HEK293 (cell line): ENCODE measurements around the gene FUOM.

ENCODE experiments used
- FEZF1 ChIP-seq: fragments of 450-650 bp; formaldehyde crosslinking; IDR thresholded peaks from 2 replicates; pipeline ENCODE4 v1.5.1; 2016; ENCODE audit warnings: missing biosample characterization, missing genetic modification characterization
- GFI1B ChIP-seq: fragments of 450-650 bp; formaldehyde crosslinking; IDR thresholded peaks from 2 replicates; pipeline ENCODE4 v1.5.1; 2016; ENCODE audit warnings: missing biosample characterization, missing genetic modification characterization
- GLI4 ChIP-seq: fragments of 450-650 bp; formaldehyde crosslinking; IDR thresholded peaks from 2 replicates; pipeline ENCODE4 v1.5.1; 2016; ENCODE audit warnings: missing biosample characterization, missing genetic modification characterization
- PRDM10 ChIP-seq: fragments of 450-650 bp; formaldehyde crosslinking; IDR thresholded peaks from 2 replicates; pipeline ENCODE4 v1.5.1; 2016; ENCODE audit warnings: missing biosample characterization, missing genetic modification characterization
- PRDM2 ChIP-seq: fragments of 450-650 bp; formaldehyde crosslinking; IDR thresholded peaks from 2 replicates; pipeline ENCODE4 v1.5.1; 2016; ENCODE audit warnings: missing biosample characterization, missing genetic modification characterization, borderline replicate concordance
- SP3 ChIP-seq: fragments of 450-650 bp; formaldehyde crosslinking; IDR thresholded peaks from 2 replicates; pipeline ENCODE4 v1.5.1; 2016; ENCODE audit warnings: missing biosample characterization, missing genetic modification characterization
- TCF7L2 ChIP-seq: IDR thresholded peaks from 2 replicates; pipeline ENCODE4 v1.6.1; 2011; ENCODE audit warnings: low read depth, mild to moderate bottlenecking, inconsistent platforms, low read length, moderate library complexity, borderline replicate concordance
- YY1 ChIP-seq: fragments of 450-650 bp; formaldehyde crosslinking; IDR thresholded peaks from 2 replicates; pipeline ENCODE4 v1.5.1; 2018; ENCODE audit warnings: missing biosample characterization, missing genetic modification characterization
- ZNF148 ChIP-seq: fragments of 450-650 bp; formaldehyde crosslinking; IDR thresholded peaks from 2 replicates; pipeline ENCODE4 v1.5.0; 2017; ENCODE audit warnings: missing biosample characterization, missing genetic modification characterization, borderline replicate concordance
- ZNF174 ChIP-seq: fragments of 450-650 bp; formaldehyde crosslinking; IDR thresholded peaks from 2 replicates; pipeline ENCODE4 v1.5.0; 2017; ENCODE audit warnings: missing biosample characterization, mild to moderate bottlenecking, missing genetic modification characterization
- ZNF202 ChIP-seq: fragments of 450-650 bp; formaldehyde crosslinking; IDR thresholded peaks from 2 replicates; pipeline ENCODE4 v1.5.1; 2016; ENCODE audit warnings: missing biosample characterization, missing genetic modification characterization, borderline replicate concordance
- ZNF324 ChIP-seq: fragments of 450-650 bp; formaldehyde crosslinking; IDR thresholded peaks from 2 replicates; pipeline ENCODE4 v1.5.1; 2016; ENCODE audit warnings: missing biosample characterization, missing genetic modification characterization
- ZNF391 ChIP-seq: fragments of 450-650 bp; formaldehyde crosslinking; IDR thresholded peaks from 2 replicates; pipeline ENCODE4 v1.5.1; 2016; ENCODE audit warnings: low read depth, missing biosample characterization, missing genetic modification characterization, borderline replicate concordance
- ZNF48 ChIP-seq: fragments of 450-650 bp; formaldehyde crosslinking; IDR thresholded peaks from 2 replicates; pipeline ENCODE4 v1.5.1; 2016; ENCODE audit warnings: missing biosample characterization, missing genetic modification characterization
- ZNF510 ChIP-seq: fragments of 450-650 bp; formaldehyde crosslinking; IDR thresholded peaks from 2 replicates; pipeline ENCODE4 v1.5.1; 2018; ENCODE audit warnings: mild to moderate bottlenecking, missing genetic modification characterization, missing biosample characterization; ENCODE audit not compliant: insufficient replicate concordance
- ZNF548 ChIP-seq: fragments of 450-650 bp; formaldehyde crosslinking; IDR thresholded peaks from 2 replicates; pipeline ENCODE4 v1.5.1; 2016; ENCODE audit warnings: missing biosample characterization, missing genetic modification characterization
- ZNF585B ChIP-seq: fragments of 450-650 bp; formaldehyde crosslinking; IDR thresholded peaks from 2 replicates; pipeline ENCODE4 v1.5.1; 2016; ENCODE audit warnings: missing biosample characterization, missing genetic modification characterization
- ZNF660 ChIP-seq: fragments of 450-650 bp; IDR thresholded peaks from 2 replicates; pipeline ENCODE4 v1.5.1; 2018; ENCODE audit warnings: missing biosample characterization, mild to moderate bottlenecking, missing genetic modification characterization
- ZNF664 ChIP-seq: fragments of 450-650 bp; formaldehyde crosslinking; IDR thresholded peaks from 2 replicates; pipeline ENCODE4 v1.5.1; 2016; ENCODE audit warnings: missing biosample characterization, missing genetic modification characterization
- ZNF776 ChIP-seq: fragments of 450-650 bp; formaldehyde crosslinking; IDR thresholded peaks from 2 replicates; pipeline ENCODE4 v1.5.0; 2017; ENCODE audit warnings: missing biosample characterization, missing genetic modification characterization, borderline replicate concordance
- ZNF785 ChIP-seq: fragments of 450-650 bp; formaldehyde crosslinking; IDR thresholded peaks from 2 replicates; pipeline ENCODE4 v1.5.1; 2016; ENCODE audit warnings: missing biosample characterization, missing genetic modification characterization
- ZSCAN23 ChIP-seq: fragments of 450-650 bp; formaldehyde crosslinking; IDR thresholded peaks from 2 replicates; pipeline ENCODE4 v1.5.1; 2016; ENCODE audit warnings: missing biosample characterization, missing genetic modification characterization
- ZSCAN4 ChIP-seq: fragments of 450-650 bp; formaldehyde crosslinking; IDR thresholded peaks from 2 replicates; pipeline ENCODE4 v1.5.1; 2017; ENCODE audit warnings: missing biosample characterization, missing genetic modification characterization
- ZSCAN5A ChIP-seq: fragments of 450-650 bp; formaldehyde crosslinking; IDR thresholded peaks from 2 replicates; pipeline ENCODE4 v1.5.1; 2016; ENCODE audit warnings: missing biosample characterization, missing genetic modification characterization

The FUOM gene

GRCh38 chr10:133308421-133309099 is 49.3 kb downstream of the FUOM start, which contains the start of the genes TUBGCP2 and ZNF511 (continued):
- no peak for TF ChIP-seq GFI1B (tag by site-specific recombination)
- no peak for TF ChIP-seq ZSCAN4
- no peak for TF ChIP-seq ZNF202 (tag by site-specific recombination)
- TF ChIP-seq TCF7L2 = no peak
- TF ChIP-seq ZNF664 (tag by site-specific recombination) = no peak
- TF ChIP-seq YY1 (tag by site-specific recombination) = no peak; the same call in 1 of the 2 replicates
- TF ChIP-seq SP3 (tag by site-specific recombination) = no peak
- no peak for TF ChIP-seq GLI4 (tag by site-specific recombination)
- no peak for TF ChIP-seq ZNF324 (tag by site-specific recombination)
- no peak for TF ChIP-seq ZNF174 (tag by site-specific recombination)
- no peak for TF ChIP-seq ZNF776
- TF ChIP-seq PRDM10 (tag by site-specific recombination) = no peak
- TF ChIP-seq ZNF585B (tag by site-specific recombination) = no peak
- no peak for TF ChIP-seq ZSCAN23 (tag by site-specific recombination)
- peak; percentile 63; the same call in 1 of the 2 replicates for TF ChIP-seq ZNF660 (tag by site-specific recombination)
- no peak for TF ChIP-seq PRDM2 (tag by site-specific recombination)
- no peak for TF ChIP-seq ZNF391 (tag by site-specific recombination)
- TF ChIP-seq ZNF548 (tag by site-specific recombination) = no peak
- no peak for TF ChIP-seq ZNF148 (tag by site-specific recombination)
- TF ChIP-seq ZNF48 (tag by site-specific recombination) = no peak
- no peak for TF ChIP-seq ZSCAN5A (tag by site-specific recombination)
- TF ChIP-seq ZNF785 (tag by site-specific recombination) = no peak
- no peak for TF ChIP-seq ZNF510 (tag by site-specific recombination)
- TF ChIP-seq FEZF1 (tag by site-specific recombination) = no peak
